AG04450 (cell line): ENCODE data around the gene RNF17. TPM values are rescaled to one million over a fixed set of nuclear protein-coding genes. Genes with fewer than 3 reads are reported as not detected.

ENCODE experiments used
- CTCF ChIA-PET: fragments of 300-600, 350-600 bp; formaldehyde crosslinking; extraction: SDS; loops from one replicate; lab custom pipeline; 2022; ENCODE audit warnings: antibody characterized with exemption, inconsistent platforms; lab: Charles Lee
- POLR2A ChIA-PET: fragments of 350-600 bp; formaldehyde crosslinking; extraction: SDS; loops from one replicate; lab custom pipeline; 2021; ENCODE audit warnings: antibody characterized with exemption, inconsistent platforms; lab: Yijun Ruan, JAX
- DNase-seq: peaks from one replicate; pipeline ENCODE4 v3.0.0-alpha.2; 2011; ENCODE audit warnings: low read depth, low spot score
- H3K27ac ChIP-seq: one replicate; pipeline ENCODE4 v1.5.1; 2012; ENCODE audit warnings: low read depth, low read length, control low read depth
- H3K27me3 ChIP-seq: one replicate; pipeline ENCODE4 v1.6.0; 2012; ENCODE audit warnings: low read length; ENCODE audit not compliant: control insufficient read depth, insufficient read depth
- H3K4me3 ChIP-seq: 2 replicates; pipeline ENCODE4 v1.5.1; 2011; ENCODE audit warnings: mild to moderate bottlenecking, low read depth, low read length, control low read depth
- H3K9me3 ChIP-seq: 2 replicates; pipeline ENCODE4 v1.5.1; 2012; ENCODE audit warnings: low read length; ENCODE audit not compliant: control insufficient read depth, insufficient read depth
- CTCF ChIP-seq: IDR thresholded peaks from 2 replicates; pipeline ENCODE4 v1.5.1; 2011; ENCODE audit warnings: low read depth, low read length, control low read depth, inconsistent platforms
- polyA plus RNA-seq: library from polyadenylated mRNA; depleted of rRNA; stranded (reverse); fragments of >200 nt; gene quantifications from 2 replicates; pipeline ENCODE4 v1.2.3, GENCODE V29; 2011

RNF17 gene
- polyA plus RNA-seq, 1 experiment = 0.05 TPM

GRCh38 chr13:24888291-24888931 is 124.4 kb downstream of the RNF17 start:
- POLR2A ChIA-PET = no interaction called here
- Histone ChIP-seq H3K27me3 (no peaks in the 10 kb centered on the region), H3K9me3 (no peaks in the 10 kb centered on the region), H3K27ac (no peak overlapping the region), H3K4me3 (no peak overlapping the region)
- no peak for TF ChIP-seq CTCF
- no peak for DNase-seq
- CTCF ChIA-PET = no interaction called here

- CTCF ChIA-PET = no interaction called here
- POLR2A ChIA-PET = no interaction called here
- H3K4me3 ChIP-seq = no peak overlapping the region
- DNase-seq = no peak
- no peak for TF ChIP-seq CTCF
- no peaks in the 10 kb centered on the region; the same call in 1 of the 2 replicates for H3K9me3 ChIP-seq
- H3K27me3 ChIP-seq = no peaks in the 10 kb centered on the region
- H3K27ac ChIP-seq = no peak overlapping the region
Measured at GRCh38 chr13:24890256-24890655, 126.3 kb downstream of the RNF17 start.

- ChIA-PET POLR2A (no interaction called here), CTCF (no interaction called here)
- Histone ChIP-seq H3K4me3 (no peak overlapping the region), H3K27me3 (no peaks in the 10 kb centered on the region), H3K9me3 (no peaks in the 10 kb centered on the region; the same call in 1 of the 2 replicates), H3K27ac (no peak overlapping the region)
- DNase-seq = no peak
- no peak for TF ChIP-seq CTCF
Measured at GRCh38 chr13:24891476-24892108, 127.6 kb downstream of the RNF17 start.

- POLR2A ChIA-PET = no interaction called here
- Histone ChIP-seq H3K27ac (no peak overlapping the region), H3K9me3 (no peaks in the 10 kb centered on the region; the same call in 1 of the 2 replicates), H3K27me3 (no peaks in the 10 kb centered on the region), H3K4me3 (no peak overlapping the region)
- no peak for DNase-seq
- CTCF ChIA-PET = interaction anchor here (0.7 kb wide), 1 partner anchor 103 kb away, joined by 11 read pairs; no protein-coding TSS in a partner anchor
- no peak for TF ChIP-seq CTCF
Measured at GRCh38 chr13:24892829-24893228, 128.9 kb downstream of the RNF17 start.

GRCh38 chr13:24893863-24894262 is 129.9 kb downstream of the RNF17 start:
- POLR2A ChIA-PET = no interaction called here
- TF ChIP-seq CTCF = no peak
- Histone ChIP-seq H3K9me3 (no peaks in the 10 kb centered on the region; the same call in 1 of the 2 replicates), H3K27ac (no peak overlapping the region), H3K4me3 (no peak overlapping the region), H3K27me3 (no peaks in the 10 kb centered on the region)
- no peak for DNase-seq
- CTCF ChIA-PET = no interaction called here
